Measurements from ENCODE around the gene PPP2R5C. TPM values are rescaled to one million over a fixed set of nuclear protein-coding genes. Genes with fewer than 3 reads are reported as not detected.

PPP2R5C gene
- total and polyA plus RNA-seq, 9 of the 15 experiments (the other 6 are each of a cell fraction or from before 2014, with no cell fraction given), result 284 to 617 (median 395) TPM

GRCh38 chr14:101947904-101948665 lies 186.6 kb downstream of the PPP2R5C start (continued):
- peak; percentile 93 for TF ChIP-seq POLR2H (tag; IDR thresholded peaks at IDR 0.05; ENCODE audit: low read depth)
- peak; percentile 97 for TF ChIP-seq REST (IDR thresholded peaks at IDR 0.05; ENCODE audit: borderline replicate concordance)
- TF ChIP-seq REST (CRISPR knock-in tag; IDR thresholded peaks at IDR 0.05; ENCODE audit: low read depth), result no peak
- peak; percentile 97 for TF ChIP-seq SIN3B (IDR thresholded peaks at IDR 0.05; ENCODE audit: low read depth)
- TF ChIP-seq MNT (conservative IDR thresholded peaks at IDR 0.05), result peak; percentile 88 to 94
- TF ChIP-seq CBFA2T2 (conservative IDR thresholded peaks at IDR 0.05), result peak; percentile 96
- TF ChIP-seq TGIF2 (CRISPR knock-in tag; IDR thresholded peaks at IDR 0.05), result no peak
- TF ChIP-seq CXXC5 (CRISPR knock-in tag; IDR thresholded peaks at IDR 0.05), result peak; percentile 73
- TF ChIP-seq EP400 (IDR thresholded peaks at IDR 0.05), result peak; percentile 94
- TF ChIP-seq ZNF449 (CRISPR knock-in tag; IDR thresholded peaks at IDR 0.05), result no peak
- TF ChIP-seq FOXO4 (CRISPR knock-in tag; IDR thresholded peaks at IDR 0.05), result no peak
- 0 out of 2 replicates have a peak, but pooled peaks have one; percentile 8 for TF ChIP-seq ZNF134 (CRISPR knock-in tag; conservative IDR thresholded peaks at IDR 0.05)
- TF ChIP-seq ESRRB (CRISPR knock-in tag; IDR thresholded peaks at IDR 0.05; ENCODE audit: borderline replicate concordance), result no peak
